GM12865 (cell line): ENCODE measurements around the gene EYA3.

Source experiments
- DNase-seq: peaks from one replicate; pipeline ENCODE4 v3.0.0; 2010; ENCODE audit warnings: low read depth
- H3K4me3 ChIP-seq: 2 replicates; pipeline ENCODE4 v1.5.1; 2011; ENCODE audit warnings: mild to moderate bottlenecking, low read depth, low read length, control low read depth
- TF ChIP-seq, protein P1 (sequence below): IDR thresholded peaks from 2 replicates; pipeline ENCODE4 v1.5.1; 2011; ENCODE audit warnings: low read length, control low read depth, low read depth, inconsistent platforms; ENCODE audit not compliant: insufficient read depth; ENCODE audit errors: missing control alignments

Gene EYA3

DNA sequence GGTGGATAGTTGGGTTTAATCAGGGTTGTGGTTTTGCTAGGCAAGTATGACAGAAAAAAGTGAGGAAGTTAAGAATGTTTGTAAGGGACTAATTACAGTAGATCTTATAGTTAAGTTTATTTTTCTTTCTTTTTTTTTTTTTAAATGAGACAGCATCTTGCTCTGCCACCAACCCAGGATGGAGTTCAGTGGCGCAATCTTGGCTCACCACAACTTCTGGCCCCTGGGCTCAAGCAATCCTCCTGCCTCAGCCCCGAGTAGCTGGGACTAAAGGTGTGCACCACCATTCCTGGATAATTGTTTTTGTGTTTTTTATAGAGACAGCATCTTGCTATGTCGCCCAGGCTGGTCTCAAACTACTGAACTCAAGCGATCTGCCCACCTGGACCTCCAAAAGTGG lies 41.7 kb downstream of the EYA3 start:
- H3K4me3 ChIP-seq, result no peak overlapping the region
- no peak for DNase-seq
- TF ChIP-seq, protein P1, sequence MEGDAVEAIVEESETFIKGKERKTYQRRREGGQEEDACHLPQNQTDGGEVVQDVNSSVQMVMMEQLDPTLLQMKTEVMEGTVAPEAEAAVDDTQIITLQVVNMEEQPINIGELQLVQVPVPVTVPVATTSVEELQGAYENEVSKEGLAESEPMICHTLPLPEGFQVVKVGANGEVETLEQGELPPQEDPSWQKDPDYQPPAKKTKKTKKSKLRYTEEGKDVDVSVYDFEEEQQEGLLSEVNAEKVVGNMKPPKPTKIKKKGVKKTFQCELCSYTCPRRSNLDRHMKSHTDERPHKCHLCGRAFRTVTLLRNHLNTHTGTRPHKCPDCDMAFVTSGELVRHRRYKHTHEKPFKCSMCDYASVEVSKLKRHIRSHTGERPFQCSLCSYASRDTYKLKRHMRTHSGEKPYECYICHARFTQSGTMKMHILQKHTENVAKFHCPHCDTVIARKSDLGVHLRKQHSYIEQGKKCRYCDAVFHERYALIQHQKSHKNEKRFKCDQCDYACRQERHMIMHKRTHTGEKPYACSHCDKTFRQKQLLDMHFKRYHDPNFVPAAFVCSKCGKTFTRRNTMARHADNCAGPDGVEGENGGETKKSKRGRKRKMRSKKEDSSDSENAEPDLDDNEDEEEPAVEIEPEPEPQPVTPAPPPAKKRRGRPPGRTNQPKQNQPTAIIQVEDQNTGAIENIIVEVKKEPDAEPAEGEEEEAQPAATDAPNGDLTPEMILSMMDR, result no peak

DNA sequence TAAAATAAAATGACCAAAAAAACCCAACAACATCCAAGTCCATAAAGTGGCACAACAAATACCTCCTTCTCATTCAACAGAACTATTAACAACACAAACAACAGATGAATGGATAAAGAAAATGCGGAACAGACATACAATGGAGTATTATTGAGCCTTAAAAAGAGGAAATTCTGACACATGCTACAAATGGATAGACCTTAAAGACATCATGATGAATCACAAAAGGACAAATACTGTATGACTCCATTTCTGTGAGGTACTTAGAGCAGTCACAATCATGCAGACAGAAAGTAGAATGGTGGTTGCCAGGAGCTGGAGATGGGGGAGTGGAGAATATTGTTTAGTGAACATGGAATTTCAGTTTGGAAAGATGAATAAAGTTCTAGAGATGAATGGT lies 42.6 kb downstream of the EYA3 start:
- TF ChIP-seq, protein P1, result no peak
- H3K4me3 ChIP-seq, result no peak overlapping the region
- DNase-seq, result no peak

GRCh38 chr1:28044399-28044798 lies 44.0 kb downstream of the EYA3 start:
- TF ChIP-seq, protein P1, result no peak
- H3K4me3 ChIP-seq, result no peak overlapping the region
- DNase-seq, result no peak

- no peak for DNase-seq
- TF ChIP-seq, protein P1, result no peak
- H3K4me3 ChIP-seq, result no peak overlapping the region
These were observed 49.1 kb downstream of the EYA3 start for GRCh38 chr1:28039341-28039740.

- TF ChIP-seq, protein P1, result no peak
- DNase-seq, result no peak
- H3K4me3 ChIP-seq, result no peak overlapping the region
These were observed 50.5 kb downstream of the EYA3 start for GRCh38 chr1:28037946-28038345.

- DNase-seq, result no peak
- H3K4me3 ChIP-seq, result no peak overlapping the region
- TF ChIP-seq, protein P1, result no peak
These were observed 51.2 kb downstream of the EYA3 start for GRCh38 chr1:28037206-28037605.

DNA sequence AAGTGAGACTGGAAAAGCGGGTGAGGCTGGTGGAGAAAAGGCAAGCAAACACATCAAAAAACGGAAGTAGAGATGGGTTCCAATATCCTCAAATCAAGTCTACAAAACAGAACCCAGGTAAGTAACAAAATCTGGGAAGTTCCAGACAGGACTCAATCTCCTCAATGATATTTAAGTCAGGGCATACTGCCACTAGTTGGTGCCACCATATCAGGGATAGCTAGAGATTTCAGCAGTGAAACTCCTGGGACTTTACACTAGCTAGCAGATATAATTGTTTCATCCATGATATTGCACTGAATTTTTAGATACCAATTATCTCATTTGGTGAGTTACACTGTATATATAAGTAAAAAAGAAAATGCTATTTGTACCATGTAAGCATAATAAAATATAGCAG lies 52.0 kb downstream of the EYA3 start:
- no peak overlapping the region for H3K4me3 ChIP-seq
- DNase-seq, result no peak
- TF ChIP-seq, protein P1, result no peak
